ENCODE data around the gene BMAL1. TPM values are rescaled to one million over a fixed set of nuclear protein-coding genes. Genes with fewer than 3 reads are reported as not detected.
"Not testable (repeated sequence)": the region's sequence is repeated elsewhere in the genome, so short reads cannot be mapped to it uniquely, and the experiment has no call there.

The BMAL1 gene
- total RNA-seq, 2 experiments from 2014 or later = 28.2 to 29.0 TPM

- CTCF ChIA-PET = no interaction called here
- intact Hi-C loops (cut with micrococcal nuclease) = no loop called here
- Mint-ChIP-seq H3K27ac (no peak overlapping the region), H3K27me3 (ENCODE audit: low read depth) (no peaks in the 10 kb centered on the region), H3K9me3 (peaks cover 14% of the 10 kb centered on the region), H3K4me3 (no peak overlapping the region), H3K36me3 (ENCODE audit: low read depth) (peaks cover 31% of the 10 kb centered on the region), H3K4me1 (ENCODE audit: low read depth) (peaks cover 23% of the 10 kb centered on the region)
- no peak for DNase-seq
Measured at GRCh38 chr11:13427440-13427839, 149.8 kb downstream of the BMAL1 start.

GRCh38 chr11:13429288-13429687 lies 151.7 kb downstream of the BMAL1 start:
- Mint-ChIP-seq H3K27ac (no peak overlapping the region), H3K4me1 (ENCODE audit: low read depth) (peaks cover 26% of the 10 kb centered on the region), H3K36me3 (ENCODE audit: low read depth) (peaks cover 31% of the 10 kb centered on the region), H3K4me3 (no peak overlapping the region), H3K27me3 (ENCODE audit: low read depth) (no peaks in the 10 kb centered on the region), H3K9me3 (peaks cover 14% of the 10 kb centered on the region)
- CTCF ChIA-PET = no interaction called here
- no peak for DNase-seq
- intact Hi-C loops (cut with micrococcal nuclease) = loop anchor here (2.0 kb wide), 1 partner anchor 34 kb away; the partner anchor contains the start of gene BTBD10

- DNase-seq = no peak
- H3K9me3 Mint-ChIP-seq = peaks cover 14% of the 10 kb centered on the region
- peaks cover 31% of the 10 kb centered on the region for H3K36me3 Mint-ChIP-seq (ENCODE audit: low read depth)
- intact Hi-C loops (cut with micrococcal nuclease) = loop anchor here (2.0 kb wide), 1 partner anchor 33 kb away; the partner anchor contains the start of gene BTBD10
- CTCF ChIA-PET = no interaction called here
- no peaks in the 10 kb centered on the region for H3K27me3 Mint-ChIP-seq (ENCODE audit: low read depth)
- H3K4me1 Mint-ChIP-seq (ENCODE audit: low read depth) = peaks cover 28% of the 10 kb centered on the region
- no peak overlapping the region for H3K27ac Mint-ChIP-seq
- H3K4me3 Mint-ChIP-seq = no peak overlapping the region
Measured at GRCh38 chr11:13429836-13430235, 152.2 kb downstream of the BMAL1 start.

GRCh38 chr11:13433437-13433836 lies 155.8 kb downstream of the BMAL1 start:
- Mint-ChIP-seq H3K27me3 (ENCODE audit: low read depth) (no peaks in the 10 kb centered on the region), H3K36me3 (ENCODE audit: low read depth) (peaks cover 20% of the 10 kb centered on the region), H3K4me1 (ENCODE audit: low read depth) (peaks cover 41% of the 10 kb centered on the region), H3K9me3 (peaks cover 5% of the 10 kb centered on the region), H3K4me3 (no peak overlapping the region), H3K27ac (no peak overlapping the region)
- intact Hi-C loops (cut with micrococcal nuclease) = no loop called here
- CTCF ChIA-PET = no interaction called here
- no peak for DNase-seq

GRCh38 chr11:13434247-13435205 lies 156.9 kb downstream of the BMAL1 start:
- no peak overlapping the region for H3K4me3 Mint-ChIP-seq
- H3K27me3 Mint-ChIP-seq (ENCODE audit: low read depth) = no peaks in the 10 kb centered on the region
- peaks cover 36% of the 10 kb centered on the region for H3K4me1 Mint-ChIP-seq (ENCODE audit: low read depth)
- intact Hi-C loops (cut with micrococcal nuclease) = no loop called here
- no peak for DNase-seq
- H3K27ac Mint-ChIP-seq = no peak overlapping the region
- CTCF ChIA-PET = no interaction called here
- peaks cover 14% of the 10 kb centered on the region for H3K36me3 Mint-ChIP-seq (ENCODE audit: low read depth)
- no peaks in the 10 kb centered on the region for H3K9me3 Mint-ChIP-seq

- not testable (repeated sequence) for H3K4me3 Mint-ChIP-seq; H3K9me3 Mint-ChIP-seq; H3K27ac Mint-ChIP-seq; DNase-seq; H3K36me3 Mint-ChIP-seq (ENCODE audit: low read depth); H3K27me3 Mint-ChIP-seq (ENCODE audit: low read depth)
- intact Hi-C loops (cut with micrococcal nuclease) = loop anchor here (2.0 kb wide), 1 partner anchor 14 kb away; no protein-coding TSS in a partner anchor
- CTCF ChIA-PET = interaction anchor here (0.8 kb wide), 1 partner anchor 52 kb away, joined by 4 read pairs; no protein-coding TSS in a partner anchor
- peaks cover 27% of the 10 kb centered on the region for H3K4me1 Mint-ChIP-seq (ENCODE audit: low read depth)
Measured at GRCh38 chr11:13436836-13437235, 159.2 kb downstream of the BMAL1 start.

Other genes with a start within 250 kb of the BMAL1 start
- 10 to 100 TPM; 20.9 to 21.0 TPM for gene BTBD10, start 185.4 kb downstream of the BMAL1 start, total RNA-seq
- gene PTH, start 218.2 kb downstream of the BMAL1 start, total RNA-seq = not detected